ENCODE results near the gene OXCT2.
A peak's percentile ranks its signal among the peaks of the same experiment; 100 is the strongest.
"Not testable (repeated sequence)": the region's sequence is repeated elsewhere in the genome, so short reads cannot be mapped to it uniquely, and the experiment has no call there.

OXCT2 gene

DNA sequence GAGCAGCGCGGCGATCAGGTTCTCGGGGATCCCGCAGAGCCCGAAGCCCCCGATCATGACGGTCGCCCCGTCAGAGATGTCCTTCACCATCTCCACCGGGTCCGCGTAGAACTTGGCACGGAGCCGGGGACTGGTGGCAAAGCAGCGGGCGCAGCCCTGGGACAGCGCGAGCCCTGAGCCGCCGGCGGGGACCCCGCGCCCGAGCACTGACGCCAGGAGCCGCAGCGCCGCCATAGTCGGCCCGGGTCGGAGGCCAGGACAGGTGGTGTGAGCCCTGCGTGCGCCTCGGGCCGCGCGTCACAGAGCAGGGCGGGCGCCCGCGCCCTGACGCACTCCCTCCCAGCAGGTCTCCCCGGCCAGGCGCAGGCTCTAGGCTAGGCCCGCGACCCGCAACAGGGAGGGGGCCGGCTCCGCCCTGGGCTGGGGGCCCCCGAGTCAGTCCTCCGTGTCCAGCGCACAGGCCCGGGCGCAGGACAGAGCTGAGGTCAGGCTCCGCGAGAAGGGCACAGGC is at the start of gene OXCT2:
Gene OXCT2, minus strand, starts transcription at position 327 of the 511 bp plus-strand sequence. Its CDS starts 93 bp downstream, at position 234.
- not testable (repeated sequence) for DNase-seq

DNA sequence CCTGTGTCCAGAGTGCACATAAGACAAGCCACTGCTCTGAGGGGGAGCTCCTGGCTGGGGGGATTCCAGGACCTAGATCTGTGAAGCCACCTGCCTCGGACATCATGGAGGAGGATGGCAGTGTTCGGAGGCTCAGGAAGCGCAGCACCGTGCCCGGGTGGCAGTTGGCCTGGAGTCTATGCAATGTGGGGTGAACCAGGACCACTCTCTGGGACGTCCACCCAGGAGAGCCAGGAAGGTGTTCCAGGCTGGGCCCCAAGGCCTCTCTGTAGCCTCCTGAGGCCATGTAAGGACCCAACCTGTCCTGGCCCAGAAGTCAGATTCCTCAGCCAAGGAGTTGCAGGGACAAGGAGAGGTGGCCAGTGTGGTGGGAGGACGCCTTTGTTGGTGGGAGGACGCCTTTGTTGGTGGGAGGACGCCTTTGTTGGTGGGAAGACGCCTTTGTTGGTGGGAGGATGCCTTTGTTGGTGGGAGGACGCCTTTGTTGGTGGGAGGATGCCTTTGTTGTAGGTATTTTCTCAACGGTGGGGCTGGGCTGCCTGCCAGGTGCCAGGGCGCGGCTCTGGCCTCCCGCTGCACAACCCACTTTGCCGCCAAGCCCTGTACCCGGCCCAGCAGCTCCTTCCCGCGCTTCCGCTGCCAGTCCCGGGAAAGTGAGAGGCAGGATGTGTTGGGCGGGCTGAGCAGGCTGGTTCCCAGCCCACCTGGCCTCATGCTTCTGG is 48.1 kb upstream of the OXCT2 start:
- peak; percentile 100 for DNase-seq

DNA sequence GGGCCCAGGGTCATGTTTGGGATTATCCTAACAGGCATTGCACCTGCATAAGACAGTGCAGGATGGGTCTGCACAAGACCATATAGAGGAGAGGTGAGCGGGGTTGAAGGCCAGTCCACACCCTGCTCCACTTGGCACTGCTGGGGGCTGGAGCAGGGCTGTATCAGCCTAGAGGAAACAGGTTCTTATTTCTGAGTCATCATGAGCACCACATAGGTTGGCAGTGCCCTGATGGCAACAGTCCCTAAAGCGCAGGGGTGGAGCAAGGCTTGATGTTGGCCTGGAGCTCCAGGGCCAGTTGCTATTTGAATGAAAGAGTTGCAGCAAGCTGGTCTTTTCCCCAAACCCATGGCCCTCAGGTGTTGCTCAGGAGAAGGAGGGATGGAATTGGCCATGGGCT is 47.3 kb upstream of the OXCT2 start:
- DNase-seq, result no peak

DNA sequence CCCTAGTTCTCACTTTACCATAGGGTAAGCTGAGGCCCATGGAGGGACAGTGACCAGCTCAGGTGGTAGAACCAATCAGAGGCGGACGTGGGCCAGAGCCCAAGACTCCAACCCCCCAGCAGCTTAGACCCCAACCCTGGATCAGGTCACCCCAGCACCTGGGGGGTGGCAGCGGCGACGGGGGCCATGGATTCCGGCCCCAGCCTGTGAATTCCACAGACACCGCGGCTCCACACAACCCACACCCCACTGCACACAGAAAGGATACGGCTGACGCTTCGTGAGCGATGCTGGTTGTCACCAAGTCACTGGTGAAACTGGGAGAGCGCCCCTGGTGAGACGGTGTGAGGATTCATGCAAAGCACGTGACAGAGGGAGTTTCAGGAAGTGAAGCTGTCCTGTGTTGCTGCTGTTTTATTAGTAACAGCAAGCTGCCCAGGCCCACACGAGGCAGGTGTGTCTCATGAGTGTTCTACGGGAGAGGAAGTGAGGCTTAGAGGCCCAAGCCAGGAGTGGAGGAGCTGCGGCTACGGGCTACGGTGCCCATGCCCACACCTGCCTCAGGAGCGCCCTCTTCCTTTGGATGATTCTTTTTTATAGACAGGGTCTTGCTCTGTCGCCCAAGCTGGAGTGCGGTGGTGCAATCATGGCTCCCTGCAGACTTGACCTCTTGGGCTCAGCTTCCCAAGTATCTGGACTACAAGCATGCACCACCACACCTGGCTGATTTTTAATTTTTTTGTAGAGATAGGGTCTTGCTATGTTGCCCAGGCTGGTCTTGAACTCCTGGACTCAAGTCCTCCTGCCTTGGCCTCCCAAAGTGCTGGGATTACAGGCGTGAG is 46.2 kb upstream of the OXCT2 start:
- peak; percentile 100 for DNase-seq

DNA sequence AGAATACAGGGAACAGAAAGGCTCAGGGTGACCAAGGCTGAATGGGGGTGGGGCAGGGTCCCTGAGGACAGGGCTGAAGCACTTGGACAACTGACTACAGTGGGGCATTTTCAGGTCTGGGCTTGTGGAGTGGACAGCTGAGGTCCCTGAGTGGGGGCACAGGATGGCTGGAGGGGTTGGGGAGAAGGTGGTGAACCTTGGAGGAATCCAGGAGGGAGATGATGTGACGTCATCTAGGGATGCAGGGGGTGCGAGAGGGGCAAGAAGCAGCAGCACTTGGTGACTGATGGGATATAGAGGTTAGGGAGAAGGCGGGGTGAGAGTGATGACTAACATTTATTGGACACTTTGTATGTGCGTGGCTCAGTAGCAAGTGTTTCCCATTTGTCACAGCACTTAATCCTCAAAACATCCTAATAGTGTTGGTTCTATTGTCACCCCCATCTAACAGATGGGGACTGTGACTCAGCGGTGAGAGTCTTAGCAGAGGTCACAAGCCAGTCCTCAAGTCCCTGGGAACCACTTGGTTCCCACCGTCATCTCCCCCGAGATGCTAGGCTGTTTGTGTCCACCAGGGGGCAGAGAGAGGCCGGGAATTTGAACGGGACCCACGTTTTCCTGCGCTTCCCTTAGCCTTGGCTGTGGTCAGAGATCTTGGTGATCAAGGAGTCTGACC is 45.4 kb upstream of the OXCT2 start:
- peak; percentile 100 for DNase-seq

DNA sequence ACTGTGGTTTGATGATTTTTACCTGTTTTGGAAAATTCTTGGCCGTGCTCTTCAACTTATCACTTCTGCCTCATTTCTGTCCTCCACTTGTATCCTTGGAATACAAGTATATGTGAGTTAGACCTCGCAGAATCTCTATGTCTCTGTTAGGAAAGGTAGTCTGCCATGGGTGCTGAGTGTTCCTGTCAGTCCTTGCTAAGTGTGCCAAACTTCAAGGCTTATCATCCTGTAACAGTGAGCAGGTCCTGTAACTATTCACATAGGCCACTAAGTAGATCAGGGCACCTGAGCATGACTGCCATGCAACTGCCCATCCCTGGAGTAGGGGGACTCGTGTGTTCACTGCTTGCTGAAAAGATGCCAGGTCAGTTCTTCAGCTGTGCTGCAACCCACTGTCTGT is 41.8 kb upstream of the OXCT2 start:
- DNase-seq, result no peak

DNA sequence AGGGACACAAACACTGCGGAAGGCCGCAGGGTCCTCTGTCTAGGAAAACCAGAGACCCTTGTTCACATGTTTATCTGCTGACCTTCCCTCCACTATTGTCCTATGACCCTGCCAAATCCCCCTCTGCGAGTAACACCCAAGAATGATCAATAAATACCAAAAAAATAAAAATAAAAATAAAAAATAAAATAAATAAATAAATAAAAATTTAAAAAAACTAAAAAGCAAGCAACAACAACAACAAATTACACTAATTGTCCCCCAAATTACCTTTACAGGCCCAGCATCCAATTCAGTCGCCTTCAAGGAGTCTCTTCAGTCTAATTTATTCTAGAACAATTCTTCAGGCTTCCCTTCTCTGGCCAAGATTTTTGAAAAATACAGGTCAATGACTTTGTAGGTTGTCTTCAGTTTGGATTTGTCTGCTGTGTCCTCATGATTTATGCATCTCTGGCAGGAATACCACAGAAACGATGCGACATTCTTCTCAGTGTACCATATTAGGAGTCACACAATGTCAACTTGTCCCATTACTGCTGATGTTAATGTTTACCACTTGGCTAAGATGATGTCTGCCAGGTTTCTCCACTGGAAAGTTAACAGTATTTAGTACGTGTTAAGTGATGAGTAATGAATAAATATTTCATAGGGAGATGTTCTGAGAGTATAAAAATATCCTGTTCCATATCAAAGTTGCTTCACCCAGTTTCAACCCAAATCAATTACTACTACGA is 37.8 kb upstream of the OXCT2 start:
- no peak for DNase-seq

DNA sequence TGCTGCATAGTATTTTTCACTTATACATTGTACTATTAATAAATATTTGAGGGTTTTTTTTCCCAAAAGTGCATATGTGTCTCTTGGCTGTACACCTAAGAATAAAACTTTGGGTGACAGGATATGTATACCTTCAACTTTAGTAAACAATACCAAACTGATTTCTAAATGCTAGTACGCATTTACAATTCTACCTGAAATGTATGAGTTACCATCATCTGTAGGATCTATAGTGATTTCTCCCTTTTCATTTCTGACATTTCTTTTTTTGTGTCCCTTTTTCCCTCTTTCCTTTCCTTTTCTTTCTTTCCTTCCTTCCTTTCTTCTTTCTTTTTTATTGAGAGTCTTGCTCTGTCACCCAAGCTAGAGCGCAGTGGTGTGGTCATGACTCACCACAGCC is 34.2 kb upstream of the OXCT2 start:
- no peak for DNase-seq

DNA sequence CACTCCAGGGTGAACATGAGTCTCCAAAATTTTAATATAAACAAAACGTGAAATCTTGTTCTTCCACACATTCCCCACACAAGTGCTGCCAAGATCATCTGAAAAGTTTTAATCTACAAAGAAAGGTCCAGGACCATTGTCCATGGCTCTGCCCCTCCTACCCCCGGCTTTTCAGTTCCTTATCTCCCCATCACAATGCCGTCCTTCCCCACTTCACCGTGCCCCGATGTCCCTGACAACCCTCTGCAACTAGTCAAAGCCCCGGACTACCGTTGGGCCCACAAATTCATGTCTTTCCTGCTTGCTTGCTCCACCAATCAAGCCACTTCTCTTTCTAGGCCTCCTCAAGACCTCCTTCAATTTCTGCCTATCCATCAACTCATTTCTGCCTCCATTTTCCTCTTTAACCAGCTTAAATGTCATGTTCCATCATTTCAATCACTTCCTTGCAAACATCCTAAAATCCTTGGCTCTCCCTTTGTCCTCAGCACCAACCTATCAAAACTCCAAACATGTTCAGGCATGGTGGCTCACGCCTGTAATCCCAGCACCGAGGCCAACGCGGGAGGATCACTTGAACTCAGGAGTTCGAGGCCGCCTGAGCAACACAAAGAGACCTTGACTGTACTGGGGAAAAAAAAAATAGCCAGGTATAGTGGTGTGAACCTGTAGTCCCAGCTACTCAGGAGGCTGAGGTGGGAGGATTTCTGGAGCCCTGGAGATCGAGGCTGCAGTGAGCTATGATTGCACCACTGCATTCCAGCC is 31.5 kb upstream of the OXCT2 start:
- no peak for DNase-seq

DNA sequence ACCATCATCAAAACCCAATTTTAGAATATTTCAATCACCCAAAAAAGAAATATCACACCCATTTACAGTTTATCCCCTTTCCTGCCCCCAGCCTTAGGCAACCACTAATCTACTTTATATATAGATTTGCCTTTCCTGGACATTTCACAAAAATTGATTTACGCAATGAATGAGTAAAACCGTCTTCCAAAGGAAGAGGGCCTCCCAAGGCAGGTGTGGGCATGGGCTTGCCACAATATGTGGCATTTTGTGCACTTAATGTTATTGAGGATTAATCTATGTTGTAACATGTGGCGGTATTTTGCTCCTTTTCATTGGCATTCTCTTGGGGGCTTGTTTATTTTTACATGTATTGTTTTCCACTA is 29.3 kb upstream of the OXCT2 start:
- no peak for DNase-seq

DNA sequence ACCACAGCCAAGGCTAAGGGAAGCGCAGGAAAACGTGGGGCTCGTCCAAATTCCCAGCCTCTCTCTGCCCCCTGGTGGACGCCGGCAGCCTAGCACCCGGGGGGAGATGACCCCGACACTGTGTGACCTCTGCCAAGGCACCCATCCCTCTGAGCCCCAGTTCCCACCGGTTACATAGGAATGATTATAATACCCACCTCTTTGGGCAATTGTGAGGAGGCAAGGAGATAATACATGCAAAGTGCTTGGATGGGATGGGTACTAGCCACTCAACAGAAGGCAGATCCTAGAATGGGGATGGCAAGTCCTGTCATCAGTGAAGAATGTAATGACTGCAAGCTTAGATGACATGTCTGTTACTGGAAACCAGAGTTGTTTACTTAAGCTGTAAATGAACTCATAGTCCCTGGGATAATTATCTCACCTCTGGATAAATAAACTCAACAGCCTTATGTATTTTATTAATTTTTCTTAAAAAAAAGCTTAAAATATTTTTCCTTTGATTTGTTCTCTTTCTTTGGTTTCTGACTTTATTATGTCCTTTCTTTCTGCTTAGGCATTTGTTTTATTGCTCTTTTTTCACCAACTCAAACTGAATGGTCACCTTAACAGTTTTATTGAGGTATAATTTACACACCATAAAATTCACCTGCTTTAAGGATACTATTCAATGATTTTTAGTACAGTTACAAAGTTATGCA is 28.8 kb upstream of the OXCT2 start:
- DNase-seq, result peak; percentile 100

DNA sequence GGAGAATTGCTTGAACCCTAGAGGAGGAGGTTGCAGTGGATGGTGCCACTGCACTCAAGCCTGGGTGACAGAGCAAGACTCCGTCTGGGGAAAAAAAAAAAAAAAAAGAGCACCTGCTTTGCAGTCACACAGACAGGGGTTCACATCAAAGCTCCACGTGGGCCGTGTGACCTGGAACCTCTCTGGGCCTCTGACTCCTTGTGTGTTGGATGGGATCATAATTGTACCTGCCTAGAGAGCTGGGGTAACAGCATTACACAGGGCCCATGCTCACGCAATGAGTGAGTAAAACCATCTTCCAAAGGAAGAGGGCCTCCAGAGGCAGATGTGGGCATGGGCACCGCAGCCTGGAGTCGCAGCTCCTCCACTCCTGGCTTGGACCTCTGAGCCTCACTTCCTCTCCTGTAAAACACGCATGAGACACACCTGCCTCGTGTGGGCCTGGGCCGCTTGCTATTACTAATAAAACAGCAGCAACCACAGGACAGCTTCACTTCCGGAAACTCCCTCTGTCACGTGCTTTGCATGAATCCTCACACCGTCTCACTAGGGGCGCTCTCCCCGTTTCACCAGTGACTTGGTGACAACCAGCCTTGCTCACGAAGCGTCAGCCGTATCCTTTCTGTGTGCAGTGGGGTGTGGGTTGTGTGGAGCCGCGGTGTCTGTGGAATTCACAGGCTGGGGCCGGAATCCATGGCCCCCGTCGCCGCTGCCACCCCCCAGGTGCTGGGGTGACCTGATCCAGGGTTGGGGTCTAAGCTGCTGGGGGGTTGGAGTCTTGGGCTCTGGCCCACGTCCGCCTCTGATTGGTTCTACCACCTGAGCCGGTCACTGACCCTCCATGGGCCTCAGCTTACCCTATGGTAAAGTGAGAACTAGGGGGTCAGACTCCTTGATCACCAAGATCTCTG is 28.0 kb upstream of the OXCT2 start:
- peak; percentile 100 for DNase-seq

DNA sequence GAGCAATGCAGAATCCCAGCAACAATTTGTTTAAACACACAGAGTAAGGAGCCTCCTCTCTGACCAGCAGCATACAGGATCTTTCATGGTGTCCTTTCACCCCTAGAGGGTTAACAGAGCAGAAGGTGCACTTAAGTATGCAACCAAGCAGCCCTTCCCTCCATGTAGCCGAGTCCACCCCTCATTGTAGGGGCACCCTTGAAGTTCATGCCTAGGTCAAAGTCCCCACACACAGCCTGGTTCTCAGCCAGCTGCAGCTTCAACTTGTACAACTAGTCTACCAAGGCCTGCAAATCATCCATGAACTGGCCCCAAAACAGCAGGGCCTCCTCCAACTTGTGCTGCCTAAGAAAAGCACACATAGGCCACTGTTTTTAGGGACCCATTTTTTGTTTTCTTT is 24.5 kb upstream of the OXCT2 start:
- DNase-seq, result no peak

DNA sequence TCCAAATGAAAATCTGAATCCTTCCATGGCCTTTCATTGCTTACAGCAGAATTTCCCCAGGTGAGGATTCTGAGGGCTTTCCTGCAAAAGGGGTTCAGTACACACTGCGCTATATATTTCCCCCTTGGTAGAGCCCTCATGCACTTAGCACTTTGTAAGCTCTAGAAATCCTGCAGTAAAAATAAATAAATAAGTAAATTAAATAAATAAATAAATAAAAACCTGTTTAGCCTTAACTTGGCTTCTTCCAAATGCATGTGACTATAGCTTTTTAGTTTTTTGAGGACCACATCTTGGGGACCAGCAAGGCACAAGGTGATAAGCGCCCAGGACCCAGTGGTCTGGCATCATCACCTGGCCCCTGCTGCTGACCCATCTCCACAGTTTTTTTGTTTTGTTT is 20.7 kb upstream of the OXCT2 start:
- no peak for DNase-seq

DNA sequence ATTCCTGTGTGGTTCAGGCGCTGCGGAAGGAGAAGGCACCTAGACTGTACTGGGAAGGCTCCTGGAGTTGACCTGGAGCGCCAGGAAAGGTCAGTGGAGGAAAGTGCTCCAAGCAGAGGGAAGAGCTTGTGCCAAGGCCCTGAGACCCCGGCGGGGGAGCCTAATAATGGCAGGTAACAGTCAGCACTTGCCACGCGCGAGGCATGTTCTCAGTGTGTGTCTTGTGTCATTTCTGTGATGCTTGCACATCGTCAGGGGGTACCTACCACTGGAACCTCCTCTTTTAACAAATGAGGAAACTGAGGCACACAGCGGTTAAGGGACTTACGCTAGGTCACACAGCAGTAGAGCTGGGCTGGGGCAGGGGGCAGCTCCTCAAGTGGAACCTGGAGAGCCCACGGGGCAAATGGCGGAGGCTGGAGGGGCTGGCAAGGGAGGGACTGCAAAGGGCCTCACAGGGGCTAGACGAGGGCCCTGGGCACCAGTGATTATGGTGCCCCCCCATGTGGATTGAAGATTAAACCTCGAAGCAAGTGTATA is 18.5 kb upstream of the OXCT2 start:
- DNase-seq, result no peak

DNA sequence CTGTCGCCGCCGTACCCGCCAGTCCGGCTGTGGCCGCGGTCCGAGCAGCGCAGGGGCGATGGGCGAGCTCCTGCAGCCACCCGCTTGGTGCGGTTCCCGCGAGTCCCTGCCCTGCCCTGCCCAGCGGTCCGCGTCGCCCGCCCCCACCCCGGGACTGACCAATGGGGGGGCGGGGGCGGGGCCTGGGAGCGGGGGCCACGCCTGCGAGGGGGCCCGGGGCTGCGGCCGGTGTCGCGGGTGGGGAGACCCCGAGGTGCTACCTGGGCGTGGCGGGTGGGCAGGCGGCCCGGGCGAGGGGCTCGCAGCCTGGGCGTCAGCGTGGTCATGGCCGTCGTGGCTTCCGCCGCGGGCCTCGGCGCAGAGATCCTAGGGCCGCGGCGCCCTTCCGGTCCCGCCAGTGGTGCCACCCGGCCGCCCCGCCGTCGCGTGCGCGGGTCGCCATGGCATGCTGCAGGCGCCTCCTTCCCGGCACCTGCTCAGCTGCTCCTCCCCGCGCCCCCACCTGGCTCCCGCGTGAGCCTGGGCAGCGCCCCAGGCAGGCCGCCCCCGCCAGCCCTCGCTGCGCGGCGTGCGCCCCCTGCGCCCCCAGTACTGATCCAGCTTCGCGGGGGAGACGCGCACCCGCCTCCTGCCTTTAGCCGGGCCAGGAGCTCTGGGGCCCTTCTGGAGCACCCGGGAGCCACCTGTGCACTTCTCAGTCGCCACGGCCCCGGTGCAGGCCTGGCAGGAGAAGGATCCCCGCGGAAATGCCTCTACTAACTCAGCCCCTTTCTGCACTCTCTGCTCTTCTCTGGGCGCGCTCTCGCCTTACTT is 17.8 kb upstream of the OXCT2 start, which contains the start of gene BMP8B:
Gene BMP8B, minus strand, starts transcription at position 108 of the 813 bp plus-strand sequence. CDS start 380 bp downstream, outside the sequence.
- DNase-seq, result peak; percentile 100

DNA sequence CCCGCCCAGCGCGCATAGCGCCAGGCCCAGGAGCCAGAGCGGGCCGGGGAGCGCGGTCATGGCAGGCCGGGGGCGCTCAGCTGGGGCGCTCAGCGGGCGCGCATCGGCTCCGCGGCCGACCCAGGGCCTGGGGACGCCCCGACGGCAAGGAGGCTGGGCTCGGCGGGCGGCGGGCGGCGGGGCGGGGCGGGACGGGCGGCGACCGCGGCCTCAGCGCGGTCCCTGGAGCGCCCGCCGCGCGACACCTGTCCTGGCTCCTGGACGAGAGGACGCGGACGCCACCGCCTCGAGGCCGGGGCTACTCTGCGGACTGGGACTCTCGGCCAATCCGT is 17.2 kb upstream of the OXCT2 start:
- DNase-seq, result no peak

DNA sequence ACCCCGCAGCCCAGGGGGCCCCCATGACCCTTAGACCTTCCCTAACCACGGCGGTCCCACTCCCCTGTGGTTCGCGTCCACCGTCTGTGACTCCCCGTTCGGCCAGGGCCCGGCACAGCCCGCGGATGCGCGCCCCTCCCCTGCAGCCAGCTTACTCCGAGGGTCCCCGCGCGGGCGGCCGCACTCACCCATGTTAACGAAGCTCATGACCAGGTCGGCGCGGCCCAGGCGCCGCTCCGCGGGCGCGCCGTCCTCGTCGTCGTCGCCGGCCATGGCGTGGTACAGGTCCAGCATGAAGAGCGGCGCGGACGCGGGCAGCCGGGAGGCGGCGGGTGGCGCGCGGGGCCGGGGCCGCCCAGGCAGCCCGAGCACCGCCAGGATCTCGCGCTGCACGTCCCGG is 16.8 kb upstream of the OXCT2 start:
- not testable (repeated sequence) for DNase-seq

DNA sequence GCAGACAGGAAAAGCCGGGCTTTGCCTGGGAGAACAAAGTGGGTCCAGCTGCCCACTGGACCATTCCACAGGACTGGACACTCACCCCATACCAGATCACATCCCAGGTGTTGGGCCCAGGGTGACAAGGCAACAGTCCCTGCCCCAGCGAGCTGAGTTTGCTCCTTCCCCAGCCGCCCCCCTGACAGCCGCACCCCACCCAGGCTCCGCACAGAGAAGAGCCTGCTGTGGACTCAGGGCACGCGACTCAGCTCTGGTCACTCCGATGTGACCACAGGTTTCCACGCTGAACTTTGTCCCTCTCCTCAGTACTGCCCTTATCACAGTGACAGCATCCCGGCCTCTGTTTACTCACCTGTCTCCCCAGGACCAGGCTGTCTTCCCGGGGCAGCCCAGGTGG is 16.3 kb upstream of the OXCT2 start:
- no peak for DNase-seq

Measured in NCI-H510A treated with DMSO at 0.1 percent for 48 hours (cell line).